HepG2 (cell line): Measurements from ENCODE around the gene JMJD6.

Experiments
- KDM5A ChIP-seq: fragments of 200-600 bp; sonication (generic); IDR thresholded peaks from 2 replicates; pipeline ENCODE4 v1.7.0; 2018; ENCODE audit warnings: antibody characterized with exemption, mild to moderate bottlenecking, low read length, borderline replicate concordance
- POLR2AphosphoS5 ChIP-seq: IDR thresholded peaks from 2 replicates; pipeline ENCODE4 v1.6.1; 2012; ENCODE audit warnings: low read depth, low read length
- ZNF224 ChIP-seq: sonication (generic); formaldehyde crosslinking; IDR thresholded peaks from 2 replicates; pipeline ENCODE4 v1.5.0; 2020; ENCODE audit warnings: mild to moderate bottlenecking, missing genetic modification reagents
- TF ChIP-seq, protein P1 (sequence below): sonication (generic); formaldehyde crosslinking; IDR thresholded peaks from 2 replicates; pipeline ENCODE4 v1.5.0; 2020; ENCODE audit warnings: missing genetic modification reagents
- TF ChIP-seq, protein P2 (sequence below): sonication (generic); formaldehyde crosslinking; IDR thresholded peaks from 2 replicates; pipeline ENCODE4 v1.5.0; 2020; ENCODE audit warnings: missing genetic modification reagents
- TF ChIP-seq, protein P3 (sequence below): sonication (generic); formaldehyde crosslinking; IDR thresholded peaks from 2 replicates; pipeline ENCODE4 v1.5.1; 2020; ENCODE audit warnings: missing genetic modification reagents, mild to moderate bottlenecking, borderline replicate concordance

DNA sequence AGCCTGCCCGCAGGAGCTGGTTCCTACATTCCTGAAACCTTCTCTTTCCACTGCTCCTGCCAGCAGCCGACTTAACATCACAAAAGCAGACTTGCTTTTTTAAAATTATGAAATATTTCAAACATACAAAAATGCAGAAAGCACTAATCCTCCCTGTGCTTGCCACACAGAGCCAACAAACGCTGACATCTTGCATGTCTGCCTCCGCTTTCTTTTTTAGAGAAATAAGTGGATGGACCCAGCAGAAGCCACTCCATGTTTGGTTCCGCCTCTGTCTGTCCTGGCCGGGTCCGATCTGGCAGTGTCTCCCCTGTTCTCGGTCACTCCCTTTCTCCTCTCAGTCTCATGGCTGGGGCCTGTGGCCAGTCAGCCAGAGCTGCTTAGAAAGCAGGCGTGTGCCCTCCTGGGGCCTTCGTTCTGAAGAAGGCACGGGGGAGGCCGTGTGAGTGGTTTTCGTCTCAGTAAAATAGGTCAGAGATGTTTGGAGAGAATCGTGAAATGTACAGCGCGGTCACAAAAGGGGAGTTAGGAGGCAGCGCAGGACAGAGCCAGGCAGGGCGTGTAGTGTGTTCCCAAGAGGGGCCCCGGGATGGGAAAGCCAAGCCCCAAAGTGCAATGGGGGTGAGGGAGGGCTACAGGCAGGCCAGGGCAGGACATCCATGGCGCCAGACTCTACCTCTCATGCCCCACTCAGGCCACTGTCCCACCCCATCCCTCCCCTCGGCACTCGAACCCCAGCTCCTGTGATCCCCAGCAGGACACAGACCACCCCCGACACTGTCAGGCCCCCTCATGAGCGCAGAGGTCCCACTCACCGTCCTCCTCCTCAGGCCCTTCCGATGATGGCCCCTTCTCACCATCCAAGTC is 38.9 kb downstream of the JMJD6 start:
- TF ChIP-seq ZNF224 (no peak), POLR2AphosphoS5 (no peak), KDM5A (no peak)
- TF ChIP-seq, protein P1, sequence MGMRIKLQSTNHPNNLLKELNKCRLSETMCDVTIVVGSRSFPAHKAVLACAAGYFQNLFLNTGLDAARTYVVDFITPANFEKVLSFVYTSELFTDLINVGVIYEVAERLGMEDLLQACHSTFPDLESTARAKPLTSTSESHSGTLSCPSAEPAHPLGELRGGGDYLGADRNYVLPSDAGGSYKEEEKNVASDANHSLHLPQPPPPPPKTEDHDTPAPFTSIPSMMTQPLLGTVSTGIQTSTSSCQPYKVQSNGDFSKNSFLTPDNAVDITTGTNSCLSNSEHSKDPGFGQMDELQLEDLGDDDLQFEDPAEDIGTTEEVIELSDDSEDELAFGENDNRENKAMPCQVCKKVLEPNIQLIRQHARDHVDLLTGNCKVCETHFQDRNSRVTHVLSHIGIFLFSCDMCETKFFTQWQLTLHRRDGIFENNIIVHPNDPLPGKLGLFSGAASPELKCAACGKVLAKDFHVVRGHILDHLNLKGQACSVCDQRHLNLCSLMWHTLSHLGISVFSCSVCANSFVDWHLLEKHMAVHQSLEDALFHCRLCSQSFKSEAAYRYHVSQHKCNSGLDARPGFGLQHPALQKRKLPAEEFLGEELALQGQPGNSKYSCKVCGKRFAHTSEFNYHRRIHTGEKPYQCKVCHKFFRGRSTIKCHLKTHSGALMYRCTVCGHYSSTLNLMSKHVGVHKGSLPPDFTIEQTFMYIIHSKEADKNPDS (CRISPR knock-in tag) = no peak
- TF ChIP-seq, protein P2, sequence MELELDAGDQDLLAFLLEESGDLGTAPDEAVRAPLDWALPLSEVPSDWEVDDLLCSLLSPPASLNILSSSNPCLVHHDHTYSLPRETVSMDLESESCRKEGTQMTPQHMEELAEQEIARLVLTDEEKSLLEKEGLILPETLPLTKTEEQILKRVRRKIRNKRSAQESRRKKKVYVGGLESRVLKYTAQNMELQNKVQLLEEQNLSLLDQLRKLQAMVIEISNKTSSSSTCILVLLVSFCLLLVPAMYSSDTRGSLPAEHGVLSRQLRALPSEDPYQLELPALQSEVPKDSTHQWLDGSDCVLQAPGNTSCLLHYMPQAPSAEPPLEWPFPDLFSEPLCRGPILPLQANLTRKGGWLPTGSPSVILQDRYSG (CRISPR knock-in tag) = no peak
- TF ChIP-seq, protein P3, sequence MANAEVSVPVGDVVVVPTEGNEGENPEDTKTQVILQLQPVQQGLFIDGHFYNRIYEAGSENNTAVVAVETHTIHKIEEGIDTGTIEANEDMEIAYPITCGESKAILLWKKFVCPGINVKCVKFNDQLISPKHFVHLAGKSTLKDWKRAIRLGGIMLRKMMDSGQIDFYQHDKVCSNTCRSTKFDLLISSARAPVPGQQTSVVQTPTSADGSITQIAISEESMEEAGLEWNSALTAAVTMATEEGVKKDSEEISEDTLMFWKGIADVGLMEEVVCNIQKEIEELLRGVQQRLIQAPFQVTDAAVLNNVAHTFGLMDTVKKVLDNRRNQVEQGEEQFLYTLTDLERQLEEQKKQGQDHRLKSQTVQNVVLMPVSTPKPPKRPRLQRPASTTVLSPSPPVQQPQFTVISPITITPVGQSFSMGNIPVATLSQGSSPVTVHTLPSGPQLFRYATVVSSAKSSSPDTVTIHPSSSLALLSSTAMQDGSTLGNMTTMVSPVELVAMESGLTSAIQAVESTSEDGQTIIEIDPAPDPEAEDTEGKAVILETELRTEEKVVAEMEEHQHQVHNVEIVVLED = no peak
